Middle frontal gyrus (tissue), 1 donor: Measurements from ENCODE around the gene HPCAL1.

Source experiments
- DNase-seq: peaks from one replicate; pipeline ENCODE4 v3.0.0-alpha.2; 2015; ENCODE audit warnings: low spot score; ENCODE audit errors: extremely low spot score

Gene HPCAL1

GRCh38 chr2:10352972-10353371 is 50.3 kb downstream of the HPCAL1 start:
- DNase-seq, result no peak

GRCh38 chr2:10353931-10354330 is 51.2 kb downstream of the HPCAL1 start:
- no peak for DNase-seq

- DNase-seq, result no peak
These were observed 51.7 kb downstream of the HPCAL1 start for GRCh38 chr2:10354399-10354798.

GRCh38 chr2:10355471-10356438 is 53.1 kb downstream of the HPCAL1 start:
- DNase-seq, result no peak

GRCh38 chr2:10356439-10356811 is 53.7 kb downstream of the HPCAL1 start:
- DNase-seq, result no peak

- no peak for DNase-seq
These were observed 54.8 kb downstream of the HPCAL1 start for GRCh38 chr2:10357193-10358169.

GRCh38 chr2:10359246-10359645 is 56.5 kb downstream of the HPCAL1 start:
- DNase-seq, result no peak

GRCh38 chr2:10359731-10360329 is 57.1 kb downstream of the HPCAL1 start:
- DNase-seq, result no peak

- DNase-seq, result no peak
These were observed 57.8 kb downstream of the HPCAL1 start for GRCh38 chr2:10360460-10360849.

GRCh38 chr2:10360850-10361588 is 58.3 kb downstream of the HPCAL1 start:
- no peak for DNase-seq

- DNase-seq, result no peak
These were observed 59.6 kb downstream of the HPCAL1 start for GRCh38 chr2:10362096-10362897.

- no peak for DNase-seq
These were observed 60.3 kb downstream of the HPCAL1 start for GRCh38 chr2:10362898-10363454.

GRCh38 chr2:10363861-10364610 is 61.3 kb downstream of the HPCAL1 start:
- DNase-seq, result no peak

- no peak for DNase-seq
These were observed 62.7 kb downstream of the HPCAL1 start for GRCh38 chr2:10365412-10365811.

- DNase-seq, result no peak
These were observed 64.0 kb downstream of the HPCAL1 start for GRCh38 chr2:10366601-10367270.

GRCh38 chr2:10367472-10368439 is 65.1 kb downstream of the HPCAL1 start:
- DNase-seq, result no peak
